Body of pancreas (tissue), 4 donors: ENCODE data around the gene FBXO31.

Experiments used
- CTCF ChIP-seq, 7 experiments: fragments of 450-650 bp in 4 of 7; fragments of 200-600 bp in 3 of 7; sonication (generic) in 3 of 7; IDR thresholded peaks; one replicate each; pipeline ENCODE4 v1.5.1; 2016 to 2019; ENCODE audit warnings: antibody characterized with exemption in 7 of 7
- POLR2A ChIP-seq, 3 donors: fragments of 450-650 bp; IDR thresholded peaks; one replicate each; pipeline ENCODE4 v1.6.1; 2016; ENCODE audit warnings: antibody characterized with exemption in 3 of 3, mild to moderate bottlenecking in 2 of 3

GRCh38 chr16:87322360-87322759, 61.2 kb downstream of the FBXO31 start:
- TF ChIP-seq CTCF (IDR thresholded peaks at IDR 0.05) = no peak
- no peak for TF ChIP-seq POLR2A (IDR thresholded peaks at IDR 0.05)
